ENCODE measurements around the gene LRMDA.

The LRMDA gene

DNA sequence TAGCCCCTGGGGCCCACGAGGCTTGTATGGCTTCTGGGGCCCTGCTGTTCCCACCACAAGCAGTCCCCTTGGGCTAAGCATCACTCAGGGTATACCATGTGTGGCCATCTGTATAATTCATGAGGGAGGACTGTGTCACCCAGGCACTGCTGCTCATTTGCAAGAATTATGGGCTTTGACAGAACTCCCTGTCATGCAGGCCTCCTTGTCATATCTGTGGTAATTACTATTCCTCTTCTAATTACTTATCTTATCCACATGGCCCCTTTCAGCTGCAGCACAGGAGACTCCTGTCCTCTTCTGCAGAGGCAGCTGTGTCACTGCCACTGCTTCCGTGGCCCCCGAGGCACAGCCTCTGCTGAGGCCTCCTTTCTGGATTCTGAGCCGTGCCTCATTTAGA is 46.3 kb downstream of the LRMDA start:
- no peak for DNase-seq

DNA sequence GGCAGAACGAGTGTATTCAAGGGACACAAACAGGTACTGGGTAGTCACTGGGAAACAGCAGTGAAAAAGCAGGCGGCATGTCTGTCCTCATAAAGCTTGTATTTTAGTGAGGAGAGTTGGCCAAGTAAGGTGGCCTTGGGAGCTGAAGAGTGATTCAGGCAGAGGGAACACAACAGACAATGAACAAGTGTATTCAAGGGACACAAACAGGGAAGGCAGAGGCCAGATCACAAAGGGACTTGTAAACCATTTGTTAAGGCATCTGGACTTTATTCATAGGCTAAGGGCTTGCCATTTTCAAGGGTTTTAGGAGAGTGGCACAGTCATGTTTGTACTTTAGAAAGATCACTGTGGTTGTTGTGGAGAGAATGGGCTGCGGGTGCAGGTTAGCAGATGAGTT is 49.0 kb downstream of the LRMDA start:
- no peak for DNase-seq

DNA sequence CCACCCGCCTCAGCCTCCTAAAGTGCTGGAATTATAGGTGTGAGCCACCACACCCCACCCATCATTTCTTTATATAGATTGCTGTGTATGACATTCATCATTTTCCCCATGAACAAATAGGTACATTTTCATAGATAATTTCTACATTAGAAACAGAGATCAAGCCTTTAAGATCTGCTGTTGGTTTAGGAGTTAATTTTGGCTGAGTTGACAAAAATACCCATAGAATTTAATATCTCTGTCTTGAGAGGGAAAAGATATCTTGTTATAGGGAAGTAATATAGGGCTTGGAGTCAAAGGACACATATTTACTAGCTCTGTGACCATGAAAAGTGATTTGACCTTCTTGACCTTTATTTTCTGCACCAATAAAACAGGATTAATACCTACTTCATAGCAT is 51.8 kb downstream of the LRMDA start:
- DNase-seq, result no peak

DNA sequence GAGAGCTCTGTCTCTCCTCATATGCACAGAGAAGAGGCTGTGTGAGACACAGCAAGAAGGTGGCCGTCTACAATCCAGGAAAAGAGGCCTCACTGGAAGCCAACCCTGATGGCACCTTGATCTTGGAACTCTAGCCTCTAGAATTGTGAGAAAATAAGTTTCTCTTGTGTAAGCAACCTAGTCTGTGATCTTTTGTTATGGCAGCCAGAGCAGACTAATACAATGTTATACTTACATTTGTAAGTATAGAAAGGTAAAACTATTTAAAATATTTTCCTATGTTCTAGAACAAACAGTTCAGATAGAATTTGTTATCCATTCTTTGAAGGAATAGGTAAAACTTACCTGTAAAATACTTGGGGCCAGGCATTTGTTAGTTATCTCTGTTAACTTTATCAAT is 53.3 kb downstream of the LRMDA start:
- DNase-seq, result no peak

DNA sequence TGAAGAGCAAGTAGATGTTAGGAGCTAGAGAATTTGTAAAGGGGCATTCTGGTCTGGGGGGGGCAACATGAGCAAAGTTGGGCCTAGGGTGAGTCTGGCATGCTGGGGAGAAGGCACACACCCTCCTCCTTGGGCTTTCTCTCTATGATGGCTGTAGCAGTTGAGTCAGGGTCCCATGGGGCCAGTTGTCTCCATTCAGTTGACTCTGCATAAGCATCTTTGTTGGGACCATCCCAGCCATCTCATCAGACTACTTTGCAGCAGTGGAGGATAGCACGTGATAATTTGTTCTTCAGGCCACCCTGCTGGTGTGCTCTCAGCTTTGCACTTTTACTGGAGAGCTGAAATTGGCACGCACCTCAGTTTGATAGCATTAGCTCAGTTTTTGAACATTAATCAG is 55.2 kb downstream of the LRMDA start:
- no peak for DNase-seq

DNA sequence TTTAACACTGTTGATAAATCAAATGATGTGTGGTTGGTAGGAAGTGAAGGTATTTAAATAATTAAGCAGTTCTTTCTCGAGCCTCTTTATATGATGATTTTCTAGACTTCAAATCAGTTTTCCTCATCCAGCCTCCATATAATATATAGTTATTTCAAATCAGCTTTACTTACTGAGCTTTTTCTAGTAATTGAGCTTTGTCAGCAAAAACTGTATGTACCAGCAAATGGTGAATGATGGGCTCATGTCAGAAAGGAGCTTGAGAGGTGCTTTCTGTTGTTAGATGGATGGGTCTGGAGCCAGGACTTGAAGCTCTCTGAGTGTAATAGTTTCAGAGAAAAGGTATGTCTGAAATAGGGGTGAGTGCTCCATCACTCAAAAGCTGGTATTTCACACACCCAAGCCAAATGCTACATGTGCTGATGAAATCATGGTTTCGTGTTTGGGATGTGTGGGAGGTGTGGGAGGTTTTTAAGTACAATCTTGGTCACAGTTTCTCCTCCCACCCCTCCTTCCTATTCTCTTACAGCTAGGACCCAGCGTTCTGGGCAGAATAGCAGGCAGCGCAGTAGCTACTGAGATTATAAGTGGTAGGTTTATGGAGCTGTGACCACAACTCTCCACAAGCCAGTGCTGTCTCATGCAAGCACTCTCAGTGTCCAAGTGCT is 55.8 kb downstream of the LRMDA start:
- no peak for DNase-seq

DNA sequence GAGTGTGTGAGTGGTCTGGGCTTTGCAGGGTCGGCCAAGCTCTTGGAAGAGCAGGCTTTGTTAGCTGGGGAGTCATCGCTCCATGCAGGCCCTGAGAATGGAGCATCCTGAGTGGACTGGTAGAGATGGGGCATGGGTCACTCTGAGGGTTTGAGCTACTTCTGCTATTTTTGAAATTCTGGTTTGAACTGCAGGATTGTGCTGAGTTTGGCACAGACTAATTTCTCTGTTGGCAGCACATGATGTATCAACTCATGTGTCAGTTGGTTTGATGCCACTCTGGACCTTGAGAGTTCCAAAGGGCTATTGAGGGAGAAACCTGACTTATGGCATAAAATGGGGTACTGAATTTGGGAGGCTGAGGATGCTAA is 56.3 kb downstream of the LRMDA start:
- no peak for DNase-seq

DNA sequence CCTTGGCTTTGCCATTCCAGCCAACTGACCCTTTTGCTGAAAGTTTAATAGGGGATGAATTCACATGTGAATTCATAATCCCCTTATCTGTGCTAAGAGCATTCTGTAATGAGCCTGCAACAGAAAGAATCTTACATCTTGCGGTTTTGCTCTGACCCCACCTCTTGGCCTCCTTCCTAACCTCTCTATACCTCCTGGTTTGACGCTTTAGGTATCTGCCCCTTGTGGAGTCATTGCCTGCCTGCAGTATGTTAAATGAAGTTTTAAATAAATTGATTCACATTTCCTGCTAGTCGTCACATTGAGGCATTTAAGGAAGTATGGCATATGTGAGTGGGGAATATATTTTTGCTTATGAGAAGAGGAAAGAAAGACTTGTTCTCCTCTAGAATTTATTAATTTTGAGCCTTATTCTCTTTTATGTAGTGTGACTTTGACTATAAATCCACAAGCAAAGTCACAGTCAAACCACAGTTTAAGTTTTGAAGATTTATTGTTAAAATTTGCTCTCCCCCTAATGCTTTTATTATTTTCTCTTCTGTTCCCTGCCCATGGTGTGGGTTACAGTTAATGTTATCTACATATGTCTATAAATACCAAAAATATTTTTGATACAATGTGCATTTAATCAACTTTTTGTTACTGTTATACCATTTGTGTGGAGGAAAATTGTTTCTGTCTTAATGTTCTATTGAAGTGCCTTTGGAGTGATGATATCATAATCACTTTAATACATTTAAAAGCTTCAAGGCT is 60.9 kb downstream of the LRMDA start:
- DNase-seq, result no peak

DNA sequence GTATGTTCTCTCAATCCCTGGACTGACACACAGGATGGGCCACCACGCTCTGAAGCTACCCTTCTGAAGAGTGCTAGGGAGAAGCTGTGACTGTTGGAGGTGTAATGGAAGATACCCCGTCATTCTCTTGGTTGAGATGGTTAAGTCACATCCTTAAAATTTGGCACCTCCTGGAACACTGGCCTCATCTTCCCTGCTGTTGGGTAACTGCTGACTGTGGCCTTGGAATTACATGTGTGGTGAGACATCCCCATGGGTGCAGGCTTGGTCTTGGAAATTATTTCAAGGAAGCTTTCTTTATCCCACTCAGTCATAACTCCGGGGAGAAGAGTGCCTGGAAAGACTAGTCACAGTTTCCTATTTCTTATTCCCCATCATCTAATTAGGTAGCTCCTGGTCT is 62.0 kb downstream of the LRMDA start:
- DNase-seq, result no peak

DNA sequence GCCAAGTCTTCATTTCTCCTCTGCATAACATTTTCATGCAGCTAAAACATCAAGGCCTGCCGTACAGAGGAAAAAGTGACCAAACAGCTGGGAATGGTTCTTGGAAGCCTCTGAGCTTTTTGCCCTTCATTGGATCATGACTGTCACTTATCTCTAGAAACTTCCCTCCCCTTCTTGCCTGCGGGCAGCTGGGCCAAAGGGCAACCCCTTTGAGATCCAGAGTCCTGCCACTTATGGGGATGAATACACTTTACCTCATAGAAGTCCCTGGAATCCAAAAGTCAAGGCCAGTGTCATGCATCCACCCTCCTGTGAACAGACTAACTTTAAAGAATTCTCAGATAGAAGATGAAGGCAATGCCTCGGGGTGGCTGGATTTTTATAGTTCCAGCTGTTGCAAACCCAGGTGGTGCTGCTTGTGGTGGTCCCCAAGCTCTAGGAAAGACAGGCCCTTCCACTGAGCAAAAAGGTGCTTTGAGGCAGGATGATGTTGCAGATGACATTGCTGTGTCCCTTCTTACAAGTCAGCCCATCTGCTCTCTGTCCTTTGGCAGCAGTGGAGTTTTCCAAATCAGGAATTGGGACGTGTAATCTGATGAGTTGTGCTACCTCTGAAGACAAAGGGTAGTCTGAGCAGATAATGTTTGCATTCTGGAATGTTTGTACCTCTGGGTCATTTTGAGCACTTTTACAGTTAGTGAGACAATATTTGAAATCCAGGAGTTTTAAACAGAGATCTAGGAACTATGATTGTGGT is 64.2 kb downstream of the LRMDA start:
- no peak for DNase-seq

DNA sequence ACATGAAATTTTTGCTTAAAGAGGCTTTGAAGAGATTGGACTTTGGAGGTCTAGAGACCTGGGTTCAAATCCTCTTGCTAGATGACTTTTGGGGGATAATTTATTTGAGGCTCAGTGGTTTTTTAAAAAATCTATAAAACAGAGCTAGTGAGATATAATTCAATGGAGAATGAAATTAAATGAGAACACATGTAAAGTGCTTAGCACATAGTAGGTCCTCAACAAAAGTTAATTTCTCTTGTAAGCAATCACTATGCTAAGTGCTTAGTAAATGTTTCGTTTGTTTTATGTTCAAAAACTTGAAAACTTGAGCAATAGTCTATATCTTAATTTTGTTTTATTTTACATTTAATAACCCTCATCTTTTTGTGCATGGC is 64.8 kb downstream of the LRMDA start:
- no peak for DNase-seq

DNA sequence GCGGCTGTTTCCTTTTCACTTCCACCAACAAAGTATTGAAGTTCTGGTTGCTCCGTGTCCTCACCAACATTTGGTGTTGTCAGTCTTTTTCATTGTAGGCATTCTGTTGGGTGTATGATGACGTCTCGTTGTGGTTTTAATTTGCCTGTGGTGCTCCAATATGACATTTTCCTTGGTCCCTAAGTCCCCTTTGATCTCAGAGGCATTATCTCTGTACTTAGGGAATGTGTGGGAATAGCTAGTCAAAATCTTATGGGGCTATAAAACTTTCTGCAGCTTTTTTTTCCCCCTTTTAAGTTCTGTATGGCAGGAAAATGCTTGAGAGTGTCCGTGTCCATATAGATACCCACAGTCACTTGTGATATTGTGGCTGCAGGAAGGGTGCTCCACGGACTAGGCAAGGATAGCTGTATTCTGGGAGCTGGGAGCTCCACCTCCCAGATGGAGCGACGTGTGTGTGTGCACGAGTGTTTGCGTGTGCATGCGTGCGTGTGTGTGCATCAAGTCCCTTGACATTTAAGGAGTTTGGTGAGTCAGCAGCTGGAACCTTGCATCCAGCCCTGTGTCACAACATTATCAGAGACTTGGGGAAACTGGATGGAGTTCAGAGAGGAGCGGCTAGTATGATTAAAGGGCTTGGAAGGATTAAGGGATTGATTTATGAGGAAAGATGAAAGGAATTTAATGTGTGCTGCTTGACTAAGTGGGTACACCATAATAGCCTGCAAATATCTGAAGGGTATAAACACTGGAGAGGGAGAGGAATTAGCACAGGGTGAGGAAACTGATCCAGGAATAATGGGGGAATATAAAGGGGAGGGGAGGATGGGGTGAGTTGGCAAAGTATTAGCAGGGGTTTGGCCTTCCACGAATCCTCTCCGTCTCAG is 66.8 kb downstream of the LRMDA start:
- no peak for DNase-seq

DNA sequence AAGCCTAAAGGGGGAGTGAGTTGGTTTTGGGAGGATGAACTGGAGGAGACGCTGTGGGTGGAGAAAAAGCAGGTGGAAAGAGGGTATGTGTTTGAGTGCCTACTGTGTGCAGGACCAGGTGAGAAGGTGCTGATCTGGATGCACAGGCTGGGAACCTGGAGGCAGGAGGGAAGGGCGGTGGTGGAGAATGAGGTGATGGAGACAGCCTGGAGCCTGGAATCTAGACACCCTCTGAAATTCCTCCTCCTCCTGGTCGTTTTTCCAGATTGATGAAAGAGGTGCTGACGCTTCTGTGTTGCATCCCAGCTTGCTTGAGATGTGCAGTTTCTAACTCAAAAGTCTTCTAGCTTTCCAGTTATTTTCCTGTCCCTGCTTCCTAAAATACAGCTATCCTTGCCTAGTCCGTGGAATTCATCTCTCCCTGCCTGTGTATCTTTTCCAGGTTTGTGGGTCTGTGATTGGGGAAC is 67.5 kb downstream of the LRMDA start:
- DNase-seq, result no peak

DNA sequence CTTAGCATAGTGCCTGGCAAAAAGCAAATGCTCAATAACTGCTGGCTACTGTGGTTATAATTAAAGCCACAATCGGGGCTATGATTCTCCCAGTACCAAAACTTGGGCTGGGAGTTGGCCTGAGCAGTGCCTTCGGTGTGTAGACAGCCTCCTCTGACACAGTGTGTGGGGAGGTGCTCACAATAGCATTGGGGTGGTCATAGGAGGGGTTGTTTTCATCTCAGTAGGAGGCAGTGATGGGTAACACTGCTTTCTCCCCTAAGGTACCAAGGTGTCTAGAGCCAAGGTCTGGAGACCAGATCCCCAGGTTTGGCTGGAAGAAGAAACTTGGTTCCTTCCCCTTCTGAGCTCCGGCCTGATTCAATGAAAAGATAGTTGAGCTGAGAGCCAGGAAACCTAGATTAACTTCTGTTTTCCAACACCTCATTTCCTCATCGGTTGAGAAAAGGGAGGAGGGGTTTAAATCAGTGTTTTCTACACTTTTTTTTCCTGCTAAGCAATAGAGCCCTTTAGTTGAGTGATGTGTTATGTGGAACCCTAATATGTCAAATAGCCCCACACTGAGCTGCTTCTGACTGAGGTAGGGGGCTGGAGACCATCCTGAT is 68.2 kb downstream of the LRMDA start:
- no peak for DNase-seq

DNA sequence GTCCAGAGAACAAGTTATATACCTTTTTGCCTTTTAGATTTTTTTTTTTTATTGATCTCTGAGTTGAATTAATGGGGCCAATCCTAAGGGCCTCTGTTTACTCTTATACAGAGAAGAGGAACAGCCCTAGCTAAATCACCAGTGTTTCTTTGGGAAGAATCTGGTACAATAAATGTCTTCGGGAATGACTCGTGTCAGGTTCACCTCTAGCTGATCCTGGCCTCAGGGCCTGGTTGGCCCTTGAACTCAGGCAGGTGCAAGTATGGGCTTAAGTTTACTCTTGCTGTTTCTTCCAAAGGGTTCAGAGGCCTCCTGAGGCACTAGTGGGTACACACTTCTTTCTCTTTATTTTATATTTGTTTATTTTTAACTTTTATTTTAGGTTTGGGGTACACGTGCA is 71.0 kb downstream of the LRMDA start:
- no peak for DNase-seq

DNA sequence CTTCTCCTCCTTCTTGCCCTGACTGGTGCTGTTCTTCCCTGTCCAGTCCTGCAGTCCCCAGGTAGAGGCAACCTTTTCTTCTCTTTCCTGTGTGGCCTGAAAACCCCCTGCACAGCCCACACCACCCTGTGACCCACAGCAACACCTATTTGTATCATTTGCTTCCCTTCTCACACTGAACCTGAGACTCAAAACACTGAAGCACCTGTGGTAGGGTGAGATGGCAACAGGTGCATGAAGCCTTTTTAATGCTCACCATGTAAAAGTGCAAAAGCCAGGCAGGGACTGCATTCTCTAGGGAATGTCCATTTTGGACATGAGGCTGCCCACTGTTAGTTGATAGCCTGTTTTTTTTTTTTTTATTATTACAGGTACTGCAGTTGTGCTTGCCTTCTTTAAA is 71.4 kb downstream of the LRMDA start:
- DNase-seq, result no peak

DNA sequence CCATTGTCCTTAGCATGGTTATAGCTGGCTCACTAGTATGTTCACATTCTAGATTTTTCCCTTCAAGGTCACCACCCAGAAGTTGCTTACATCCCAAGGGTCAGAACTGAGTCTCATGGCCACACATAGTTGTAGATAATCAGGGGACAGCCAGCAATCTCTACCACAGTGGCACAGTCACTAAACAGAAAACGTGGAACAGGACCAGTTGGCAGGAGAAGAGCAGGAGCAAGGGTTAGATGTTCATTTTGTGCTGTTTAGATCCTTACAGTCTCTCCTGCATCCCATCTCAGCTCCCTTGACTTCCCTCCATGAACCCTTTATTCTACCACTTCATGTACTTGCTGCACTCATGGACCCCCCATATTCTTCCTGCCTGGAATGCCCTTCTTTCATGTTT is 73.9 kb downstream of the LRMDA start:
- no peak for DNase-seq

DNA sequence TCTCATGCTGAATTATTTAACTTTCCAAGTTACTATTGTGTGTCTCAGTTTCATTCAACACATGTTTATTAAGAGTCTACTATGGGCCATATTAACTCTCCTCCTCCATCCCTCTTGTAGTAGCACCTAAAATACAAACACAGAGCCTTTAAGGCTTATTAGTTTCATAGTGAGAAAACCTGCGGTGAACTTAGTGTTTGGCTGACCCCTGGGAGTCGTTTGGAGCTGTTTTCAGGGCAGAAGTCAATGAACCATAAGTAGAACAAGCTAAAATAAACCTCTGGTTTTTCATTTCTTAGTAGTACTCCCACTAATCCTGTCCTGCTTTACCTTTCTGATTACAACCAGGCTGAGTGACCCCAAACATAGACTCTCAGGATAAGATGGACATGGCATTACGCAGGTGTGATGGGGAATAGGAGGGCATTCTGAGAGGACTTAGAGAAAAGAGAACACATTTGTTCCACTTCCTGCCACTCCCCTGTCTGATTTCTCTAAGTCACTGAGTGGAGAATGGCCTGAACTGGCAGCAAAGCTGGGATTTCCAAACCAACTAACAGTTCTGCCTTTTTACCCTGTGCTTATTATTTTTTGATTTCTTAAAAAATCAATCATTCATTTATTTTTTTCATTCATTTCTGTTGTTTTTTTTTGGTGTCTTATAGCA is 74.5 kb downstream of the LRMDA start:
- no peak for DNase-seq

DNA sequence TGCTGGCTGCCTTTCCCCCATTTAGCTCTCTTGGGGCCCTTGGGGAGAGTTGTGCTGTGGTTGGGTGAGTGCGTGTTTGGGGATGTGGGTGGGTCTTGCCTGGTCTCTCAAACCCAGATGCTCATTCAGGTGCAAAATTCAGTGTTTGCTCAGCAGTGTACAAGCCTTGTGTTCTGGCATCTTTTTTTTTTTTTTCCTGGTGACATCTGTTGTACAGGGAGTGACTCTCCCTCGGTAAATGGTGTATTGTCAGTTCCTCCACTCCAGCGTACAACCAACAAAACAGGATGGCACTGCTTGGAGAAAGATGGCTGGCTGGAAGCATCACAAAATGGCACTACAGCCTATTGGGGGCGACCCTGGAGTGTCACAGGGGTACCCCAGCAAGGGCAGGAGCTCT is 75.5 kb downstream of the LRMDA start:
- DNase-seq, result no peak

DNA sequence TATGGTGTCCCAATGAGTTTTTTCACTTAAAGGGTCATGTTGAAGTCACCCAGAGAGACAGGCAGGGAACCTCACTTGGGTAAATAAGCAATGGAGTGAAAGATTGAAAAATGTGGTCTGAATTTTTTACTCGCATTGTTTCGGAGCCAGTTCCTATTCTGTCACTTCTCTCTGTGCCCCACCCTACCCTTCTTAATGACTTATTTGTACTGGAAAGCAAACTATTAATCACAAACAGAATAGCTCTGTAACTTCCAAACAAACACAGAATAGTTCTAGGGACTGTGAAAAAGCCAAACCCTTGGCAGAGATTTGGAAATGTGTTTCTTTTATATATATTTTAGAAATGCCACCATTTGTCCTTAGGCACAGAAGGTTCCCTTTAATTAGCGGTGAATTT is 76.0 kb downstream of the LRMDA start:
- DNase-seq, result no peak

DNA sequence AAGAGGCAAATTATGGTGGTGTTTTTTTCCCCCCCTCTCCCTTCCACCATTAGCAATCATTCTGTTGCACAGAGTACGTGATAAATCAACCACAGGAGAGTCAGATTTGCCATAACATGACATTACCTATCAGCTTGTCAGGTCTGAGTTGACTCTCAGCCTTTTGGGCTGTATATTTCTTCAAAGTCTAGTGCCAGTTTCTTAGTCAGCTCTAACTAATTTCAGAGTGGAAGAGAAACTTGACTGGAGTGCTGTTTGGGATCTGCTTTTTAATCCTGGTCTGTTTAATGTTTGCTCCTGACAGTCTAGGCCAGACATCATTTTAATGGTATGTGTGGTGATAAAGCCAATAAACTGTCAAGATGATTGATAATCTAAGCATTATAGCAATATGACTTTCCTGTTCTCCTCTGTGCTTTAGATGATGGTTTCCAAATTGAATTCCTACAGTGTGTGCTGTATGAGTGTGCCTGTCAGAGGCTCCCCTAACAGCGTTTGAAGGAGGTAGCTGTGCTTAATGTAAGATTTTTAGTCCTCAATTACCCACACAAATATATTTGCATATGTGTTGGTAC is 76.9 kb downstream of the LRMDA start:
- no peak for DNase-seq

DNA sequence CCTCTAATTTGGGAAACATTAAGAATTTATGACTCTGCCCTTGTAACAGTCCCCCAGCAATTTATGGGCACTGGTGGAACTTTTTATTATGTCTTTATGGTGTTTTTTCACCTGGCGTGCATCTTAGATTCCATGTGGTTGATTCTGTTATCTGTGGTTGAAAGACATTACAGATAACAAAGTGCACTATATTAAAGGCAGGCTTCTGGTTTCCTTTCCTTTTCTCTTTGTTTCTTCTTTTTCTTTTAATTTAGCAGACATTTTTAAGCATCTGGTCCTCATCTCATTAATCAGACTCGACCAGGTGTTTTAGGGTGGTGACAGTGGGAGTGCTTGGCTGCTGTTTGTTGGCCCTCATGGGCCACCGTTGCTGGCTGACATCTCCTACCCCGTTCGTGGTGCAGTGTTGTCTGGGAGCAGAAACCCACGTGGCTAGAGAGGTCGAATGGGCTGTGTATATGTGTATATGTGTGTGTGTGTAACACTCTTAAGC is 77.4 kb downstream of the LRMDA start:
- no peak for DNase-seq
